VCaP (cell line): Measurements from ENCODE around the gene SMIM43.

Experiments
- H3K27ac ChIP-seq: fragments of 450-650 bp; 2 replicates; pipeline ENCODE4 v1.5.1; 2017
- CTCF ChIP-seq: fragments of 450-650 bp; conservative IDR thresholded peaks from 2 replicates; pipeline ENCODE4 v1.5.1; 2017; ENCODE audit warnings: mild to moderate bottlenecking, moderate library complexity

Gene SMIM43

GRCh38 chr4:121799867-121800501 lies 35.0 kb upstream of the SMIM43 start:
- no peak for TF ChIP-seq CTCF
- H3K27ac ChIP-seq, result no peak overlapping the region

GRCh38 chr4:121799208-121799823 lies 34.4 kb upstream of the SMIM43 start:
- H3K27ac ChIP-seq, result no peak overlapping the region
- no peak for TF ChIP-seq CTCF

- H3K27ac ChIP-seq, result no peak overlapping the region
- no peak for TF ChIP-seq CTCF
Measured at GRCh38 chr4:121796283-121796682, 31.3 kb upstream of the SMIM43 start.

GRCh38 chr4:121794505-121795188 lies 29.7 kb upstream of the SMIM43 start:
- H3K27ac ChIP-seq, result no peak overlapping the region
- no peak for TF ChIP-seq CTCF

- H3K27ac ChIP-seq, result no peak overlapping the region
- TF ChIP-seq CTCF, result no peak
Measured at GRCh38 chr4:121792966-121793365, 28.0 kb upstream of the SMIM43 start.

- H3K27ac ChIP-seq, result no peak overlapping the region
- TF ChIP-seq CTCF, result no peak
Measured at GRCh38 chr4:121791481-121791880, 26.5 kb upstream of the SMIM43 start.

GRCh38 chr4:121790976-121791375 lies 26.0 kb upstream of the SMIM43 start:
- TF ChIP-seq CTCF, result no peak
- H3K27ac ChIP-seq, result no peak overlapping the region
